ENCODE measurements around the gene LSAMP.

Gene LSAMP

GRCh38 chr3:116338713-116339112 is 106.6 kb downstream of the LSAMP start:
- no peaks in the 10 kb centered on the region for H3K36me3 ChIP-seq (ENCODE audit: insufficient read depth, low read length)
- H3K4me3 ChIP-seq (ENCODE audit: low read length, poor library complexity, severe bottlenecking): no peak overlapping the region
- H3K27me3 ChIP-seq (ENCODE audit: insufficient read depth, low read length, poor library complexity, severe bottlenecking): no peaks in the 10 kb centered on the region
- no peaks in the 10 kb centered on the region for H3K79me2 ChIP-seq (ENCODE audit: insufficient read depth, low read length)
- no peak overlapping the region for H3K4me2 ChIP-seq (ENCODE audit: low read depth, low read length, poor library complexity, severe bottlenecking)
- TF ChIP-seq, protein P1, sequence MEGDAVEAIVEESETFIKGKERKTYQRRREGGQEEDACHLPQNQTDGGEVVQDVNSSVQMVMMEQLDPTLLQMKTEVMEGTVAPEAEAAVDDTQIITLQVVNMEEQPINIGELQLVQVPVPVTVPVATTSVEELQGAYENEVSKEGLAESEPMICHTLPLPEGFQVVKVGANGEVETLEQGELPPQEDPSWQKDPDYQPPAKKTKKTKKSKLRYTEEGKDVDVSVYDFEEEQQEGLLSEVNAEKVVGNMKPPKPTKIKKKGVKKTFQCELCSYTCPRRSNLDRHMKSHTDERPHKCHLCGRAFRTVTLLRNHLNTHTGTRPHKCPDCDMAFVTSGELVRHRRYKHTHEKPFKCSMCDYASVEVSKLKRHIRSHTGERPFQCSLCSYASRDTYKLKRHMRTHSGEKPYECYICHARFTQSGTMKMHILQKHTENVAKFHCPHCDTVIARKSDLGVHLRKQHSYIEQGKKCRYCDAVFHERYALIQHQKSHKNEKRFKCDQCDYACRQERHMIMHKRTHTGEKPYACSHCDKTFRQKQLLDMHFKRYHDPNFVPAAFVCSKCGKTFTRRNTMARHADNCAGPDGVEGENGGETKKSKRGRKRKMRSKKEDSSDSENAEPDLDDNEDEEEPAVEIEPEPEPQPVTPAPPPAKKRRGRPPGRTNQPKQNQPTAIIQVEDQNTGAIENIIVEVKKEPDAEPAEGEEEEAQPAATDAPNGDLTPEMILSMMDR (conservative IDR thresholded peaks at IDR 0.05; ENCODE audit: low read length): no peak
- TF ChIP-seq EZH2phosphoT487 (IDR thresholded peaks at IDR 0.05; ENCODE audit: borderline replicate concordance): no peak
- no peaks in the 10 kb centered on the region for H3K4me1 ChIP-seq (ENCODE audit: insufficient read depth, low read length, poor library complexity, severe bottlenecking)
- H4K20me1 ChIP-seq (ENCODE audit: insufficient read depth, low read length, poor library complexity, severe bottlenecking): no peaks in the 10 kb centered on the region
- H2AFZ ChIP-seq (ENCODE audit: low read length): no peak overlapping the region
- H3K9me2 ChIP-seq (replicated peaks; ENCODE audit: low read depth, low read length): no peaks in the 10 kb centered on the region
- no peak overlapping the region for H3K9ac ChIP-seq (ENCODE audit: low read depth, low read length, poor library complexity, severe bottlenecking)
- no peaks in the 10 kb centered on the region for H3F3A ChIP-seq (ENCODE audit: low read depth)
- H3K9me3 ChIP-seq (ENCODE audit: insufficient read depth, low read depth, low read length): no peaks in the 10 kb centered on the region; the same call in 1 of the 2 replicates

DNA sequence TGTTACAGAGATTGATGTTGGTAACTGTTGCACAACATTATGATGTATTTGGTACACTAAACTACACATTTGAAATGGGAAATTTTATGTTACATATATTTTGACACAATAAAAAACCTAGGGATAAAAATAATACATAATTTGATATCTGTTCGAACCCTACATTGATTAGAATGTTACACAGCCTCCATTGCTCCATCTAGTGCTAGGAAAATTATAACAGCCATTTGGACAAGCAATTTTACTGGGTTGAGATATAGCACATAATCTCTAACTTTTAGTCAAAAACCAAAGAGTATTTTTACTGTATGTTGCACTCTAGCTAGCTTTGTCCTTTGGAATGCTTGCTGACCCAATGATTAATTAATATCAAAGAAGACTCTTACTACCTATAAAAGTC is 108.1 kb downstream of the LSAMP start:
- no peak overlapping the region for H3K4me2 ChIP-seq (ENCODE audit: low read depth, low read length, poor library complexity, severe bottlenecking)
- H3K4me1 ChIP-seq (ENCODE audit: insufficient read depth, low read length, poor library complexity, severe bottlenecking): no peaks in the 10 kb centered on the region
- H3K9ac ChIP-seq (ENCODE audit: low read depth, low read length, poor library complexity, severe bottlenecking): no peak overlapping the region
- H2AFZ ChIP-seq (ENCODE audit: low read length): no peak overlapping the region
- no peaks in the 10 kb centered on the region for H3K79me2 ChIP-seq (ENCODE audit: insufficient read depth, low read length)
- no peak overlapping the region for H3K4me3 ChIP-seq (ENCODE audit: low read length, poor library complexity, severe bottlenecking)
- H3K9me2 ChIP-seq (replicated peaks; ENCODE audit: low read depth, low read length): no peaks in the 10 kb centered on the region
- no peaks in the 10 kb centered on the region; the same call in 1 of the 2 replicates for H3K9me3 ChIP-seq (ENCODE audit: insufficient read depth, low read depth, low read length)
- no peak for TF ChIP-seq EZH2phosphoT487 (IDR thresholded peaks at IDR 0.05; ENCODE audit: borderline replicate concordance)
- TF ChIP-seq, protein P1 (conservative IDR thresholded peaks at IDR 0.05; ENCODE audit: low read length): no peak
- no peaks in the 10 kb centered on the region for H3K36me3 ChIP-seq (ENCODE audit: insufficient read depth, low read length)
- H3F3A ChIP-seq (ENCODE audit: low read depth): no peaks in the 10 kb centered on the region
- no peaks in the 10 kb centered on the region for H3K27me3 ChIP-seq (ENCODE audit: insufficient read depth, low read length, poor library complexity, severe bottlenecking)
- H4K20me1 ChIP-seq (ENCODE audit: insufficient read depth, low read length, poor library complexity, severe bottlenecking): no peaks in the 10 kb centered on the region

DNA sequence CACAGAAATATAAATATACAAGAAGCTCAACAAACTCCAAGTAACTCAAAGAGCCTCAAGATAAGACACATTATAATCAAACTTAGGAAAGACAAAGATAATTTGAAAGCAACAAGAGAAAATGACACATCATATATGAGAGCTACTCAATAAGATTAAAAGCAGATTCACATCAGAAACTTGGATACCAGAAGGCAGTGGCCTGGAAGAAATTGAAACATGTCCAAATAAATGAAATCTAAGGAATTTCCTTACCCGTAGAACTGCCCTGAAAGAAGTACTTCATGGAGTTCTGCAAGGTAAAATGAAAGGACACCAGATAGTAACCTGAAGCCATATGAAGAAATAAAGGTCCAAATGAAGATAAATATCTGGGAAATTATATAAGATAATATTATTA is 113.9 kb downstream of the LSAMP start:
- no peak overlapping the region for H2AFZ ChIP-seq (ENCODE audit: low read length)
- no peak overlapping the region for H3K4me2 ChIP-seq (ENCODE audit: low read depth, low read length, poor library complexity, severe bottlenecking)
- H3K36me3 ChIP-seq (ENCODE audit: insufficient read depth, low read length): no peaks in the 10 kb centered on the region
- H3K4me3 ChIP-seq (ENCODE audit: low read length, poor library complexity, severe bottlenecking): no peak overlapping the region
- H4K20me1 ChIP-seq (ENCODE audit: insufficient read depth, low read length, poor library complexity, severe bottlenecking): no peaks in the 10 kb centered on the region
- no peaks in the 10 kb centered on the region for H3K79me2 ChIP-seq (ENCODE audit: insufficient read depth, low read length)
- no peaks in the 10 kb centered on the region for H3K9me3 ChIP-seq (ENCODE audit: insufficient read depth, low read depth, low read length)
- no peaks in the 10 kb centered on the region for H3F3A ChIP-seq (ENCODE audit: low read depth)
- no peaks in the 10 kb centered on the region for H3K9me2 ChIP-seq (replicated peaks; ENCODE audit: low read depth, low read length)
- H3K9ac ChIP-seq (ENCODE audit: low read depth, low read length, poor library complexity, severe bottlenecking): no peak overlapping the region
- H3K4me1 ChIP-seq (ENCODE audit: insufficient read depth, low read length, poor library complexity, severe bottlenecking): no peaks in the 10 kb centered on the region
- TF ChIP-seq, protein P1 (conservative IDR thresholded peaks at IDR 0.05; ENCODE audit: low read length): no peak
- TF ChIP-seq EZH2phosphoT487 (IDR thresholded peaks at IDR 0.05; ENCODE audit: borderline replicate concordance): no peak
- no peaks in the 10 kb centered on the region for H3K27me3 ChIP-seq (ENCODE audit: insufficient read depth, low read length, poor library complexity, severe bottlenecking)
